Prostate gland (tissue), 2 donors: ENCODE measurements around the gene ABO. TPM values are rescaled to one million over a fixed set of nuclear protein-coding genes. Genes with fewer than 3 reads are reported as not detected.

Experiments
- DNase-seq: peaks from one replicate; pipeline ENCODE4 v3.0.0-alpha.2; 2019; ENCODE audit warnings: low spot score
- H3K27ac ChIP-seq, 2 donors: fragments of 200-600 bp; sonication (generic); 2 replicates each; pipeline ENCODE4 v1.5.1; 2017 to 2019
- H3K27me3 ChIP-seq: fragments of 200-600 bp; sonication (generic); replicated peaks from 2 replicates; pipeline ENCODE4 v1.5.1; 2019; ENCODE audit not compliant: insufficient read depth
- H3K36me3 ChIP-seq, 2 donors: fragments of 200-600 bp; sonication (generic); 1 replicate in 1 of 2; 2 replicates in 1 of 2; pipeline versions ENCODE4 v1.5.1 to v1.8.1; 2017 to 2019
- H3K4me1 ChIP-seq: fragments of 200-600 bp; sonication (generic); replicated peaks from 2 replicates; pipeline ENCODE4 v1.5.1; 2019
- H3K4me3 ChIP-seq, 2 donors: fragments of 200-600 bp; sonication (generic); 2 replicates each; pipeline ENCODE4 v1.5.1; 2017 to 2019
- H3K9me3 ChIP-seq: fragments of 200-600 bp; sonication (generic); 2 replicates; pipeline ENCODE4 v1.5.1; 2017
- POLR2A ChIP-seq: fragments of 450-650 bp; IDR thresholded peaks from one replicate; pipeline ENCODE4 v1.6.1; 2016; ENCODE audit warnings: antibody characterized with exemption, mild to moderate bottlenecking
- POLR2AphosphoS5 ChIP-seq: sonication (generic); formaldehyde crosslinking; IDR thresholded peaks from one replicate; pipeline ENCODE4 v1.6.1; 2017; ENCODE audit warnings: antibody characterized with exemption
- WGBS: methylation state at CpG from one replicate; pipeline ENCODE4 v1.1.5; 2018; 5-methylcytosine and 5-hydroxymethylcytosine counted together
- intact Hi-C: fragments of 100-400 bp; cut with DNase I; formaldehyde crosslinking; loops from one replicate; pipeline ENCODE4 v1.14.2; 2022
- total RNA-seq, 2 donors: library from RNA; depleted of rRNA; stranded (reverse); fragments of >200 nt; gene quantifications; one replicate each; pipeline ENCODE4 v1.1.0, GENCODE V29; 2016
- TF ChIP-seq, protein P1 (sequence below), 4 experiments: fragments of 200-600 bp in 2 of 4; fragments of 450-650 bp in 2 of 4; sonication (generic) in 2 of 4; IDR thresholded peaks; 1 replicate in 3 of 4; 2 replicates in 1 of 4; pipeline ENCODE4 v1.5.1; 2016 to 2019; ENCODE audit warnings: antibody characterized with exemption in 4 of 4, mild to moderate bottlenecking in 2 of 4, moderate library complexity in 2 of 4

Gene ABO
- total RNA-seq, 2 donors from 2014 or later: 3.5 to 14.8 TPM

DNA sequence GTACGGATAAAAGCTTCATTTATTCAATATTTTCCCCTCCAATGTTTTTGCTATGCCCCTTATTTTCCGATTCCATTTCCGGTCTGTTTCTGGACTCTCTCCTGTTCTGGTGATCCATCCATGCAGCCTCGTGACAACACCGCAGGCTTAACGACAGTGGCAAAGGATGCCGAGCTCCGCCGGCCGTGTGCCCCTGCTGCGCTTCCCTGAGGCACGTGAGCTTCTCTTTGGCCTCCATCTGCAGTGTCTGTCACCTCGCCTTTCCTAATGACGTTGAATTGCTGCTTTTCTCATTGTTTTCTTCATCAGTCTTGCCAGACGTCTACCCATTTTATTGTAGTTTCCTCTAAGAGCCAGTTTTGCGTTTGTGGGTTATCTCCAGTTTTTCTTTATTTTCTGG, 32.3 kb upstream of the ABO start:
- Histone ChIP-seq H3K36me3 (no peaks in the 10 kb centered on the region), H3K9me3 (no peaks in the 10 kb centered on the region), H3K27me3 (no peaks in the 10 kb centered on the region), H3K4me1 (no peaks in the 10 kb centered on the region), H3K27ac (no peak overlapping the region), H3K4me3 (no peak overlapping the region)
- 79% methylated on average over 16 of the region's 16 CpGs for WGBS
- intact Hi-C loops: no loop called here
- no peak for TF ChIP-seq POLR2A
- TF ChIP-seq, protein P1, sequence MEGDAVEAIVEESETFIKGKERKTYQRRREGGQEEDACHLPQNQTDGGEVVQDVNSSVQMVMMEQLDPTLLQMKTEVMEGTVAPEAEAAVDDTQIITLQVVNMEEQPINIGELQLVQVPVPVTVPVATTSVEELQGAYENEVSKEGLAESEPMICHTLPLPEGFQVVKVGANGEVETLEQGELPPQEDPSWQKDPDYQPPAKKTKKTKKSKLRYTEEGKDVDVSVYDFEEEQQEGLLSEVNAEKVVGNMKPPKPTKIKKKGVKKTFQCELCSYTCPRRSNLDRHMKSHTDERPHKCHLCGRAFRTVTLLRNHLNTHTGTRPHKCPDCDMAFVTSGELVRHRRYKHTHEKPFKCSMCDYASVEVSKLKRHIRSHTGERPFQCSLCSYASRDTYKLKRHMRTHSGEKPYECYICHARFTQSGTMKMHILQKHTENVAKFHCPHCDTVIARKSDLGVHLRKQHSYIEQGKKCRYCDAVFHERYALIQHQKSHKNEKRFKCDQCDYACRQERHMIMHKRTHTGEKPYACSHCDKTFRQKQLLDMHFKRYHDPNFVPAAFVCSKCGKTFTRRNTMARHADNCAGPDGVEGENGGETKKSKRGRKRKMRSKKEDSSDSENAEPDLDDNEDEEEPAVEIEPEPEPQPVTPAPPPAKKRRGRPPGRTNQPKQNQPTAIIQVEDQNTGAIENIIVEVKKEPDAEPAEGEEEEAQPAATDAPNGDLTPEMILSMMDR (IDR thresholded peaks at IDR 0.05): no peak
- TF ChIP-seq POLR2AphosphoS5: no peak
- DNase-seq: no peak

DNA sequence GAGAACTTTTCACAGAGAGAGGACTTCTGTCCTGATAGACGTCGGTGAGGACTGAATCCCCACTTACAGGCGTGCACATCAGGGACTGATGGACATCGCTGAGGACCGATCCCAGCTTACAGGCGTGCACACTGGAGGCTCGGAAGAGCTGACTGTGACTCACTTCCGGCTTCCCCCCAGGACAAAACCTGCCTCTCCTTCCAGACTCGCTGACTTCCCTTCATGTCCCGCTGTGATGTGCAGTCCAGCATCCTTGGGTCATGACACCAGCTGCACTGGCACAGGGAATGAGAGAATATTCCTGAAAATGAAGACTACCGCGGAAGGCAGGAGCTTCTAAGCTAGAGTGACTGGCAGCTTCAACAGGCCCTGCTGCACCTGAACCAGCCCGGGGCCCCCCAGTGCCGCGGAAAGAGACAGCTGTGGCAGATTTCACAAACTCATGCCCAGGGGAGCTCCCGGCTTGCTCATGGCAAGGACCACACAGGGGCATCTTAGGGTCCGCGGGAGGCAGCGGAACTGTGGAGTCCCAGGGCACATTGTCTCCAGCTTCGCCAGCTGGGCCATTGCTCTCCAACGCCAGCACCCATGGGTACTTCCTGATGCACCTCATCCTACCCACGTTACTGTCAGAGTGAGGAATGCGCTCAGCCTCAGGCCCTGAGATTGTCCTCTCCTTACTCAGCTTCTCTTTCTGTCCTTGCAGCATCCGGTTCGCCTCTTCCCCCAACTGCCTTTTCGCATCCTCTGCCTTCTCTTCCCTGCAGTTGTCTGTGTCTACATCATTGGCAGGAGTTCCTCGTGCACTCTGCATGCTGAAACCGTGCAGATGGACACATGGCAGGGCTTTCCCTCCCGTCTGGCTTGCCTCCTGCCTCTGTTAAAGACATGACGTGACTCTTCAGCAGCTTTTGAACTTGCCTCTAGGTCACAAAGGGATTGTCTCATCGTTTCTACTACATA, 31.5 kb upstream of the ABO start:
- intact Hi-C loops: no loop called here
- Histone ChIP-seq H3K36me3 (no peaks in the 10 kb centered on the region), H3K27me3 (no peaks in the 10 kb centered on the region), H3K9me3 (no peaks in the 10 kb centered on the region), H3K4me1 (no peaks in the 10 kb centered on the region), H3K27ac (no peak overlapping the region), H3K4me3 (no peak overlapping the region)
- WGBS: 81% methylated on average over 31 of the region's 31 CpGs
- DNase-seq: no peak
- TF ChIP-seq, protein P1 (IDR thresholded peaks at IDR 0.05): no peak
- TF ChIP-seq POLR2AphosphoS5 (no peak), POLR2A (no peak)

DNA sequence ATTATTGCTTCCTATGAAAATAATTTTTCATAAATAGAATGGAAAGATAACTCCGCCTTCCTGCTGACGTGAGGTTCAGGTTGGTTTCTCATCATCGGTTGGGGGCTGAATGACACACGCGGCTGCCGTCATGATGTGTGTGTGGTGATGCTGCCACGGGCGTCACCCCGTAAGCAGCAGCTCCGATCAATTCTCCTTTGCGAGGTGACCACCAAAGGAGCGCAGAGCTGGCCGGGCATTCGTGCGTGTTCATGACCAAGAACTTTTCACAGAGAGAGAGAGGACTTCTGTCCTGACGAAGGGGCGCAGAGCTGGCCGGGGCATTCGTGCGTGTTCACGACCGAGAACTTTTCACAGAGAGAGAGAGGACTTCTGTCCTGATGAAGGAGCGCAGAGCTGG, 30.7 kb upstream of the ABO start:
- Histone ChIP-seq H3K4me3 (no peak overlapping the region), H3K27me3 (no peaks in the 10 kb centered on the region), H3K9me3 (no peaks in the 10 kb centered on the region), H3K36me3 (no peaks in the 10 kb centered on the region), H3K27ac (no peak overlapping the region), H3K4me1 (no peaks in the 10 kb centered on the region)
- WGBS: 78% methylated on average over 22 of the region's 23 CpGs
- no peak for TF ChIP-seq POLR2A
- TF ChIP-seq, protein P1 (IDR thresholded peaks at IDR 0.05): no peak
- intact Hi-C loops: no loop called here
- DNase-seq: no peak

DNA sequence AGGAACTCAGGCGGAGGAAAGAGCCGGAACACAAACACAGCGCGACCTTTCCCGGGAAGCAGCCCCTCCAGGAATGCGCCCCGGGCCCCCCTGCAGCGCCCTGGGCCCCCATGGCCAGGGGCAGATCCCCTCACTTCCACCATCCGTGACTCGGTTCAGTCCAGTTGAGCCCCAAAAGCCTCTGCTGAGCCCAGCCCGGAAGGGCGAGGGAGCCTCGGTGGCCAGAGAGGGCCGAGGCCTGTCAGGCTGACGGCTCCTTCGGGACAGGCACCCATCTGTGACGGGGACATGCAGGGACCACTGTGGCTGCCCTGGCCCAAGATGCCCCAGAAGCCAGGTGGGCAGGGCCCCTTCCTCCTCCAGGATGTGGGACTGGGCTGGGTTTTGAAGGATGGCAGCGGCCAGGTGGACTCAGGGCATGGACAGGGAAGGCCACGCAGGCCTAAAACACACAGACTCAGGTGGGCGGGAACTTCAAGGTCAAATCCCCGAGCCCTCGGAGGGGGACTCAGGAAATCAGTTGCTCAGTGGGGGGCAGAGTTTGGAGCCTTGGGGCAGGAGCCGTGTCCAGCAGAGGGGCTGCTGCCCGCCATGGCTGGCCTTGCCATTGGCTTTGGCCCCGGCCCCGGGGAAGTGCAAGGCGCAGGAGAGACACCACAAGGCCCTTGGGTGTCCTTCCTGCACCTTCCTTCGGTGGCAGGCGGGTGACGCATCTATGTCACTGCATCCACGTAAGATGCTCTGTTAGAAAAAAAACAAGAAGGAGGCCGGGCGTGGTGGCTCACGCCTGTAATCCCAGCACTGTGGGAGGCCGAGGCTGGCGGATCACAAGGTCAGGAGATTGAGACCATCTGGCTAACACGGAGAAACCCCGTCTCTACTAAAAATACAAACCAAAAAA, 29.7 kb upstream of the ABO start:
- 86% methylated on average over 32 of the region's 38 CpGs for WGBS

More for the DNA sequence above, 29.7 kb upstream of the ABO start:
- DNase-seq: no peak
- H3K27ac ChIP-seq: no peak overlapping the region
- H3K36me3 ChIP-seq: no peaks in the 10 kb centered on the region
- no peak overlapping the region for H3K4me3 ChIP-seq
- H3K9me3 ChIP-seq: no peaks in the 10 kb centered on the region
- intact Hi-C loops: no loop called here
- no peak for TF ChIP-seq POLR2A
- TF ChIP-seq, protein P1 (IDR thresholded peaks at IDR 0.05): no peak
- no peaks in the 10 kb centered on the region for H3K4me1 ChIP-seq
- H3K27me3 ChIP-seq: no peaks in the 10 kb centered on the region
